Measurements from ENCODE around the gene CKS2. TPM values are rescaled to one million over a fixed set of nuclear protein-coding genes. Genes with fewer than 3 reads are reported as not detected.

Gene CKS2
- total RNA-seq, 1 experiment from 2014 or later: 93.8 TPM

GRCh38 chr9:89364666-89365531 is 53.9 kb downstream of the CKS2 start:
- no peaks in the 10 kb centered on the region for H3K4me1 Mint-ChIP-seq (ENCODE audit: low read depth, unreplicated experiment)
- BruUV-seq (replicated peaks): no TSS peak
- intact Hi-C loops (cut with micrococcal nuclease; ENCODE audit: unreplicated experiment): no loop called here
- ChIA-PET POLR2A (no interaction called here), CTCF (no interaction called here)
- no peak for TF ChIP-seq CTCF (IDR thresholded peaks at IDR 0.05; ENCODE audit: insufficient read depth in 1 of 2, low read depth in 1 of 2, low read length in 1 of 2, severe bottlenecking in 1 of 2, unreplicated experiment in 1 of 2)
- peaks cover 15% of the 10 kb centered on the region for H3K36me3 Mint-ChIP-seq (ENCODE audit: insufficient read depth, unreplicated experiment)
- no peaks in the 10 kb centered on the region for H3K9me3 Mint-ChIP-seq (ENCODE audit: unreplicated experiment)
- H3K27me3 ChIP-seq (replicated peaks; ENCODE audit: control insufficient read depth, insufficient read depth, low read length): no peaks in the 10 kb centered on the region
- no peak overlapping the region for H3K27ac Mint-ChIP-seq (ENCODE audit: unreplicated experiment)
- DNase-seq: no peak
- H3K4me3 ChIP-seq (ENCODE audit: low read depth, low read length): no peak overlapping the region
- H3K27me3 Mint-ChIP-seq (ENCODE audit: insufficient read depth, unreplicated experiment): no peaks in the 10 kb centered on the region
- H3K4me1 ChIP-seq: no peaks in the 10 kb centered on the region
- H3K4me3 Mint-ChIP-seq (ENCODE audit: unreplicated experiment): no peak overlapping the region
- no peaks in the 10 kb centered on the region for H3K9me3 ChIP-seq
- H3K36me3 ChIP-seq (ENCODE audit: control insufficient read depth, insufficient read depth, low read length): no peaks in the 10 kb centered on the region

DNA sequence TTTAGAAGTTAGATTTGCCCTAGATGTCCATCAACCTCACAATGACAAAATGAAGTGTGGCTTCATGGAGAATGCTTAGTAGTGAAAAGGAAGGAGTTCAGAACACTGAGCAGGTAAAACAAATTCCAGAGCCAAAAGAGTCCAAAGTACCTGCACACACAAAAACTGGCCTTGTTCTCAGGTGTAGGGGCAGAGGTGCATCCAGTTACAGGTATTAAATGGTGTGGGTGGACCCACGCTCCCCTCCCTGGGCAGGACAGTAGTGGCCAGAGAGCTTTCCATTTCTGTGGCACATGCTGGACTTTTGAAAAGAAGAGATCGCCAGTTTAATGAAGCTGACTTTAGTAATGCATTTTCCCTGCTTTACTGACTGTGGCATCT is 54.5 kb downstream of the CKS2 start:
- ChIA-PET CTCF (no interaction called here), POLR2A (no interaction called here)
- H3K36me3 ChIP-seq (ENCODE audit: control insufficient read depth, insufficient read depth, low read length): no peaks in the 10 kb centered on the region
- BruUV-seq (replicated peaks): no TSS peak
- H3K4me3 Mint-ChIP-seq (ENCODE audit: unreplicated experiment): no peak overlapping the region
- no peak overlapping the region for H3K27ac Mint-ChIP-seq (ENCODE audit: unreplicated experiment)
- no peaks in the 10 kb centered on the region for H3K9me3 Mint-ChIP-seq (ENCODE audit: unreplicated experiment)
- no peaks in the 10 kb centered on the region for H3K27me3 Mint-ChIP-seq (ENCODE audit: insufficient read depth, unreplicated experiment)
- TF ChIP-seq CTCF (IDR thresholded peaks at IDR 0.05; ENCODE audit: insufficient read depth in 1 of 2, low read depth in 1 of 2, low read length in 1 of 2, severe bottlenecking in 1 of 2, unreplicated experiment in 1 of 2): no peak
- H3K4me1 Mint-ChIP-seq (ENCODE audit: low read depth, unreplicated experiment): no peaks in the 10 kb centered on the region
- no peak overlapping the region for H3K4me3 ChIP-seq (ENCODE audit: low read depth, low read length)
- DNase-seq: no peak
- no peaks in the 10 kb centered on the region for H3K9me3 ChIP-seq
- no peaks in the 10 kb centered on the region for H3K27me3 ChIP-seq (replicated peaks; ENCODE audit: control insufficient read depth, insufficient read depth, low read length)
- H3K4me1 ChIP-seq: no peaks in the 10 kb centered on the region
- intact Hi-C loops (cut with micrococcal nuclease; ENCODE audit: unreplicated experiment): no loop called here
- H3K36me3 Mint-ChIP-seq (ENCODE audit: insufficient read depth, unreplicated experiment): peaks cover 12% of the 10 kb centered on the region

Small RNAs within 50 kb of the gene (microRNA-seq; reads per million reads assigned to microRNA genes)
- not detected for gene MIR3153

Other genes with a start within 250 kb of the CKS2 start
- gene SHC3, start 132.4 kb upstream of the CKS2 start, total RNA-seq (2022): 0.19 and 0.20 TPM in 2 replicates
- gene SECISBP2, start 7.3 kb downstream of the CKS2 start, total RNA-seq (2022): 21.0 and 23.2 TPM in 2 replicates
- 16.0 and 17.1 TPM in 2 replicates for gene SEMA4D, start 186.9 kb downstream of the CKS2 start, total RNA-seq (2022)

Data from Caco-2 (cell line).